IgD-negative memory B cell (primary cell): ENCODE results near the gene SEMG2. TPM values are rescaled to one million over a fixed set of nuclear protein-coding genes. Genes with fewer than 3 reads are reported as not detected.

Experiments
- H3K27ac Mint-ChIP-seq, 3 donors: one replicate each; pipeline ENCODE4 v1.8.0; 2020 to 2022; ENCODE audit warnings: mild to moderate bottlenecking in 3 of 3, mixed read lengths in 3 of 3, moderate library complexity in 1 of 3
- H3K27me3 Mint-ChIP-seq: one replicate; pipeline ENCODE4 v1.8.0; 2021; ENCODE audit warnings: mixed read lengths
- H3K36me3 Mint-ChIP-seq: one replicate; pipeline ENCODE4 v1.8.0; 2020; ENCODE audit warnings: mild to moderate bottlenecking, mixed read lengths
- H3K4me1 Mint-ChIP-seq, 3 donors: one replicate each; pipeline ENCODE4 v1.8.0; 2020 to 2022; ENCODE audit warnings: mixed read lengths in 3 of 3, mild to moderate bottlenecking in 1 of 3
- H3K4me3 Mint-ChIP-seq, 4 donors: one replicate each; pipeline ENCODE4 v1.8.0; 2020 to 2022; ENCODE audit warnings: mild to moderate bottlenecking in 4 of 4, mixed read lengths in 4 of 4, moderate library complexity in 3 of 4
- H3K9me3 Mint-ChIP-seq, 3 donors: one replicate each; pipeline ENCODE4 v1.8.0; 2020 to 2021; ENCODE audit warnings: mixed read lengths in 3 of 3, mild to moderate bottlenecking in 1 of 3
- polyA plus RNA-seq: library from polyadenylated mRNA; unstranded; fragments of 300-500 nt; fragmentation: Illumina TruSeq; gene quantifications from one replicate; pipeline ENCODE4 v1.2.3, GENCODE V29; 2021

The SEMG2 gene, protein sequence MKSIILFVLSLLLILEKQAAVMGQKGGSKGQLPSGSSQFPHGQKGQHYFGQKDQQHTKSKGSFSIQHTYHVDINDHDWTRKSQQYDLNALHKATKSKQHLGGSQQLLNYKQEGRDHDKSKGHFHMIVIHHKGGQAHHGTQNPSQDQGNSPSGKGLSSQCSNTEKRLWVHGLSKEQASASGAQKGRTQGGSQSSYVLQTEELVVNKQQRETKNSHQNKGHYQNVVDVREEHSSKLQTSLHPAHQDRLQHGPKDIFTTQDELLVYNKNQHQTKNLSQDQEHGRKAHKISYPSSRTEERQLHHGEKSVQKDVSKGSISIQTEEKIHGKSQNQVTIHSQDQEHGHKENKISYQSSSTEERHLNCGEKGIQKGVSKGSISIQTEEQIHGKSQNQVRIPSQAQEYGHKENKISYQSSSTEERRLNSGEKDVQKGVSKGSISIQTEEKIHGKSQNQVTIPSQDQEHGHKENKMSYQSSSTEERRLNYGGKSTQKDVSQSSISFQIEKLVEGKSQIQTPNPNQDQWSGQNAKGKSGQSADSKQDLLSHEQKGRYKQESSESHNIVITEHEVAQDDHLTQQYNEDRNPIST
- polyA plus RNA-seq = not detected

DNA sequence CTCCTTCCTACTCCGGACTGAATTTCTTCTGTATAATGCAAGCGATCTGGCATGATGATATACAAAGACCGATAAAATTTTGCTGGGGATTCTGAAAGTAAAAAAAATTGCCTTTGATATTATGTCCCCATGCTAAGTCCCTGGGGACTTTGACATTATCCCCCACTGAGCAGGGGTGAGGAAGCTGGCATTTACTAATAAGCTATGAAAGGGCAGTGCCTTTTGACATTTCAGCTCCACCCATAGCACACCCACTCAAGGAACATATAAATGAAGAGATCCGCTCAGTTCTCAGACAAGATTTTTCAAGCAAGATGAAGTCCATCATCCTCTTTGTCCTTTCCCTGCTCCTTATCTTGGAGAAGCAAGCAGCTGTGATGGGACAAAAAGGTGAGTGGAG is at the start of gene SEMG2:
Gene SEMG2, plus strand, starts transcription at position 298 of the 400 bp plus-strand sequence. Its CDS starts 17 bp downstream, at position 315.
- Mint-ChIP-seq H3K27me3 (peaks cover 8% of the 10 kb centered on the region), H3K9me3 (peaks cover 0 to 1% (median 0%) of the 10 kb centered on the region in 3 donors), H3K4me3 (no peak within 1 kb of the TSS), H3K36me3 (no peaks in the 10 kb centered on the region), H3K27ac (no peak within 1 kb of the TSS), H3K4me1 (no peaks in the 10 kb centered on the region)

DNA sequence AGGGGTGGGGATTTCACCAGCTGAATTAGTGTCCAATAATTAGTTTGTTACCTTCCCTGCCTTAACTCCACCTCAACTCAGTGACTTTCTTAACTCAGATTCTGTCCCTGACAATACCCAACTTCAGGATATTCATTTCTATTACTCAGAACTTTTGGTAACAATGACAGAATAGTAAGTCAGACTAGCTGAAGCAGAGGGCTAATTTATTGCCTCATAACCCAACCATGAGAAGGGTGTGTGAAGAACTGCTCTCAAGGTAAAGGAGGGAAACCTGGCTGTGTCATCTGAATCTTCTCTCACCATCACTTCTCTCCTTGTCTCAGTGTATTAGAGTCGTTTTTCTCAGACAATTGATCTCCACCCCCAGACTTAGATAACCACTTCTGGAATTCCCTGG is 47.7 kb upstream of the SEMG2 start:
- Mint-ChIP-seq H3K27ac (no peak overlapping the region), H3K9me3 (peaks cover 0 to 2% (median 0%) of the 10 kb centered on the region in 3 donors), H3K4me3 (no peak overlapping the region), H3K36me3 (no peaks in the 10 kb centered on the region), H3K27me3 (peaks cover 11% of the 10 kb centered on the region), H3K4me1 (no peaks in the 10 kb centered on the region)

GRCh38 chr20:45174434-45175364 is 46.5 kb upstream of the SEMG2 start, which contains the start of gene PI3:
PI3 (plus strand) TSS chr20:45174902; CDS start chr20:45174923, 21 bp downstream.
- H3K4me3 Mint-ChIP-seq = no peak within 1 kb of the TSS
- H3K27me3 Mint-ChIP-seq = peaks cover 10% of the 10 kb centered on the region
- peaks cover 0 to 2% (median 0%) of the 10 kb centered on the region in 3 donors for H3K9me3 Mint-ChIP-seq
- H3K36me3 Mint-ChIP-seq = no peaks in the 10 kb centered on the region
- H3K4me1 Mint-ChIP-seq = no peaks in the 10 kb centered on the region
- no peak within 1 kb of the TSS for H3K27ac Mint-ChIP-seq

DNA sequence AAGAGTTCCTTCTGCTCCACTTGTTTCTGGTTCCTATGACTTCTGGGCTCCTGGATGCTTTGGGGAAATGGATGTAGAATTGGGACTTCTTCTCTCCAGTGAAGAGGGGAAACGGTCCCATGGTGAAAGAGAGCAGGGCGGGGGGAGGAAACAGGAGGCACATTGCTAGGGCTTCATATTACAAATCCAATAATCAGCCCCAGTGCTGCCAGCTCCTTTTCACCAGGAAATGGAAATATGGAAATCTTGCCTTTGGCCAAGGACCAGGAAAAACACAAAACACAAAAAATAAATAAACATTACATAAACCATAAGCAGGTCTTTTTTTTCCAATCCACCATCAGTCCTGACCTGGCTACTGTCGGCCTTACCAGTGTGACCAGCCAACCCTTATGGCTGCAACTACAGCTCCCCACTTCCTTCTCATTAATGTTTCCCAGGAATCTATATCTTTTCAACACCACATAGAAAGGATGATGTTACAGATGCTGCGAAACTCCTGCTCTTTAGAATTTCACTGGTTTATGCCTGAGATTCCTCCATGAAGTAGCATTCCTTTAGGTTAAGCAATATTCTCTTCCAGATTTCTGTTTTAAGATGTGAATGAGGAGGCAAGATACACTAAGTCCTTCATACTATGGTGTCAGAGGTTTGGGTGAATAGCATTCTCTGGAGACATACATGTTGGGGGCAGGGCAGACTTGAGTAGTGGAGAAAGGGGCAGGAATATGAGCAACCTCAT is 44.5 kb upstream of the SEMG2 start:
- Mint-ChIP-seq H3K9me3 (no peaks in the 10 kb centered on the region), H3K4me1 (no peaks in the 10 kb centered on the region), H3K27ac (no peak overlapping the region), H3K4me3 (no peak overlapping the region), H3K27me3 (peaks cover 12% of the 10 kb centered on the region), H3K36me3 (no peaks in the 10 kb centered on the region)

DNA sequence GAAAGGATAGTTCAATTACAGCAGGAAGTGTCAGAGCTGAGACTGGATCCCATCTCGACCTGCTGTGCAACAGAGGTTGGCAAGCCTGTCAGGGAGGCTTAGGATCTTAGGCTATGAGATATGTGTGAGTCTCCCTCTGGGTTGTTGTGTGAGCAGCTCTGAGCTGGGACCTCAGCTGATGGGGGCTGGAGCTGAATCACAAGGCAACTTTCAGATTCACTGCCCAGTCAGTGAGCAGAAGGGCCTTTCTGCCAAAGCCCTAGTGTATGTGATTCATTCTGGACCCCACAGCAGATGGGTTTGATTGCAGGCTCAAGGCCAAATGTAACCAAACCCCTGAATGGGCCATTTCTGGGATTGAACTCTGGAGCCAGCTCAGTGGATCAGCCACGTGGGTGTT is 42.0 kb upstream of the SEMG2 start:
- Mint-ChIP-seq H3K4me1 (no peaks in the 10 kb centered on the region), H3K9me3 (no peaks in the 10 kb centered on the region), H3K36me3 (no peaks in the 10 kb centered on the region), H3K27ac (no peak overlapping the region), H3K27me3 (peaks cover 9% of the 10 kb centered on the region), H3K4me3 (no peak overlapping the region)

DNA sequence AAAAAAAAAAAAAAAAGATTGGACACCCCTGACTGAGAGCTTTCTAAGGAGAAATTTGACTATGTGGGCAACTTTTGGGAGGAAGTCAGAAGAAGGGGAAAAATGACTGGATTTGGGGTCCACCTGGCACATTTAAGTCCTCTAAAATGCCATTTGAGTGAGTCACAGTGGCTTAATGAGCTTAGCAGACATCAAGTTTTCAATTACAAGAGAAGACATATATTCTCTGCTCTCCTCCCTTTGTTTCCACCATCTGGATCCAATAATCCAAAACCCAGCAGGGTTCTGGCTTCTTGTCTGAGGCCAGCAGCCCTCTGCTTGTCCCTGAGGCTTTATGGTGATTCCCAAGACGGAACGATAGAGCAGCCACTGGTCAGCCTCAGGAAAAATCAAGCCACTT is 39.5 kb upstream of the SEMG2 start:
- Mint-ChIP-seq H3K36me3 (no peaks in the 10 kb centered on the region), H3K4me1 (no peaks in the 10 kb centered on the region), H3K4me3 (no peak overlapping the region), H3K9me3 (no peaks in the 10 kb centered on the region), H3K27ac (no peak overlapping the region), H3K27me3 (peaks cover 5% of the 10 kb centered on the region)

DNA sequence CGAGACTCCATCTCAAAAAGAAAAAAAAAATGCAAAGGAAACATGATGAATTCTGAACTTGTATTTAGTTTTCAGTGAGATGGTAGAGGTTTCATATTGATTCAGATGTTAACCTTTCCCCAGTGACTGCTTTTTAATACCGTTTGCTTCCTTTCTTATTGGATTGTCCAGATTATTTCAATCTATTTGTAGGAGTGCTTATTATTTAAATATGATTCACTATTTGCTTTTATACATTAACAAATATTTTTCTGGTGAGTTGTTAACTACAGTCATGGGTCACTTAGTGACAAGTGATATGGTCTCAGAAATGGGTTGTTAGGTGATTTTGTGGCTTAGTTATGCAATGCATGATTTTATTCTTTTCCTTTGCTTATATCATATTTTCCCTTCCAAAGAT is 38.1 kb upstream of the SEMG2 start:
- no peak overlapping the region for H3K27ac Mint-ChIP-seq
- H3K36me3 Mint-ChIP-seq = no peaks in the 10 kb centered on the region
- no peaks in the 10 kb centered on the region for H3K4me1 Mint-ChIP-seq
- peaks cover 4% of the 10 kb centered on the region for H3K27me3 Mint-ChIP-seq
- no peaks in the 10 kb centered on the region for H3K9me3 Mint-ChIP-seq
- H3K4me3 Mint-ChIP-seq = no peak overlapping the region

DNA sequence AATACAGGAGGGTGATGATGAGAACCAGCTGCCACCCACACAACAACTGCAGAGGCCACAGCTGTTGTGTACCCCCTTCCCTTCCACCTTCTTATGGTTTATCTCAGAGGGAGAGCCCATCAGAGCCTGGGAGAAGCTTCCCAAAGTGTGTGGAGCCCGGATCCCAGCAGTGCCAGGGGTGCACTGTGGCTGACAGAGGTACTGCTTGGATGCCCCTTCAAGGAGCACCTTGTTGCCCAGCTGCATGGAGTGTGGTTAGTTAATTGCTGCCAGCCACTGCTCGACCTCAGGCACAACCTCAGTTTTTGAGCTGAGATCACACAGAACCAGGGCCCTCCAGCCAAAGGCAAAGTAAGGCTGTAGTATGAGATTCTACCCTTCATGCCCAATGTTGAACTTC is 33.5 kb upstream of the SEMG2 start:
- no peak overlapping the region for H3K27ac Mint-ChIP-seq
- no peaks in the 10 kb centered on the region for H3K36me3 Mint-ChIP-seq
- H3K4me3 Mint-ChIP-seq = no peak overlapping the region
- no peaks in the 10 kb centered on the region for H3K9me3 Mint-ChIP-seq
- H3K27me3 Mint-ChIP-seq = peaks cover 2% of the 10 kb centered on the region
- H3K4me1 Mint-ChIP-seq = no peaks in the 10 kb centered on the region

- H3K9me3 Mint-ChIP-seq = no peaks in the 10 kb centered on the region
- no peaks in the 10 kb centered on the region for H3K4me1 Mint-ChIP-seq
- H3K27ac Mint-ChIP-seq = no peak overlapping the region
- H3K27me3 Mint-ChIP-seq = peaks cover 2% of the 10 kb centered on the region
- H3K4me3 Mint-ChIP-seq = no peak overlapping the region
- H3K36me3 Mint-ChIP-seq = no peaks in the 10 kb centered on the region
These were observed 32.0 kb upstream of the SEMG2 start for GRCh38 chr20:45189067-45189609.

DNA sequence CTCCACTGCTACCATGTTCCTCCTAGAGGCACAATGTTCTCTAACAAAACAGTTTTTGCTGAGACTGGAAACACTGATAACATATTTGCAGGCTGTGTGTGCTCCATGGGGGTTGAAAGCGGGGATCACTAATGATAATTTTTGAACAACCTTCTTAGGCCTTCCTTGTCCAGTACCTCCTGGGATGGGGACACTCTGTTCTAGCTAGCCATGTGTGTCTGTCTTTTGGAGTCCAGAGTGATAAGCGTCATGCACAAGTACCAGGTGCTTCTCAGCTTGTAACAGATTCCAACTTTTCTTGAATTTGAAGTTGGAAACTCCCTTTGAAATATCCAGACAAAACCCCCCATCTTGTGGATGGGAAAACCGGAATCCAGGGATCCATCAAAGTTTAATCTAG is 31.3 kb upstream of the SEMG2 start:
- no peak overlapping the region for H3K4me3 Mint-ChIP-seq
- no peaks in the 10 kb centered on the region for H3K36me3 Mint-ChIP-seq
- no peaks in the 10 kb centered on the region for H3K4me1 Mint-ChIP-seq
- no peak overlapping the region for H3K27ac Mint-ChIP-seq
- H3K27me3 Mint-ChIP-seq = peaks cover 2% of the 10 kb centered on the region
- no peaks in the 10 kb centered on the region for H3K9me3 Mint-ChIP-seq

GRCh38 chr20:45191926-45192325 is 29.2 kb upstream of the SEMG2 start:
- Mint-ChIP-seq H3K9me3 (peaks cover 0 to 3% (median 0%) of the 10 kb centered on the region in 3 donors), H3K27me3 (peaks cover 2% of the 10 kb centered on the region), H3K4me1 (no peaks in the 10 kb centered on the region), H3K36me3 (no peaks in the 10 kb centered on the region), H3K4me3 (no peak overlapping the region), H3K27ac (peak overlapping the region in 1 of 3 donors; percentile 67)

DNA sequence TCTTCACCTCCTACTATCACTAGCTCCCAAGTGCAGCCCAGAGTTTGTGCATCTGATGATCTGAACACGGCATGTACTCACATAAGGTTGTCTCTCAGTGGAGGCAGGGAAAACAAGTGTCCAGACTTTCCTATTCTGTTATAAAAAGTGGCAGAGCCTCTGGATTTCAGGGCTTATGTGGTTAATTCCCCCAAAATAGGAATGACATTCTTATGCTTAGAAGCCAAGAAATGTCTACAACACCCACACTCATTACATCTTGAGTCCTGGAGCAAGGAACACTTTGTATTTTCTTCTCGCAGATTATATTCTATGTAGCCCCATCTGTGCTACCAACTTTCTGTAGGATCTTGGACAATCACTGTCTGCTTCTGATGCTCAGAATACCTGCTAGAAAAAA is 27.8 kb upstream of the SEMG2 start:
- H3K27me3 Mint-ChIP-seq = no peaks in the 10 kb centered on the region
- H3K4me3 Mint-ChIP-seq = no peak overlapping the region
- H3K9me3 Mint-ChIP-seq = peaks cover 0 to 3% (median 0%) of the 10 kb centered on the region in 3 donors
- H3K36me3 Mint-ChIP-seq = no peaks in the 10 kb centered on the region
- H3K27ac Mint-ChIP-seq = no peak overlapping the region
- H3K4me1 Mint-ChIP-seq = no peaks in the 10 kb centered on the region

DNA sequence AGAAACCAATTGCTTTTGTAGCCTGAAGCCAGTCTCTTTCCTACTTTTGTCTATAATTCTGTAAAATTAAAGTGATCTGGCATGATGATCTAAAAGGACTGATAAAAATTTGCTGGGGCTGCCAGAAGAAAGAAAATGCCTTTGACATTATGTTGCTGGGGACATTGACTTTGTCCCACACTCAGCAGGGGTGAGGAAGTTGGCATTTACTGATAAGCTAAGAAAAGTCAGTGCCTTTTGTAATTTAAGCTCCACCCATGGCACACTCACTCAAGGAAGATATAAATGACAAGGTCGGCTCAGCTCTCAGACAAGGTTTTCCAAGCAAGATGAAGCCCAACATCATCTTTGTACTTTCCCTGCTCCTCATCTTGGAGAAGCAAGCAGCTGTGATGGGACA is 14.4 kb upstream of the SEMG2 start, which contains the start of gene SEMG1:
Gene SEMG1, plus strand, starts transcription at position 309 of the 400 bp plus-strand sequence. Its CDS starts 21 bp downstream, at position 330.
- no peak within 1 kb of the TSS for H3K27ac Mint-ChIP-seq
- H3K4me3 Mint-ChIP-seq = no peak within 1 kb of the TSS
- peaks cover 3 to 5% (median 4%) of the 10 kb centered on the region in 3 donors for H3K9me3 Mint-ChIP-seq
- no peaks in the 10 kb centered on the region for H3K4me1 Mint-ChIP-seq
- H3K27me3 Mint-ChIP-seq = peaks cover 11% of the 10 kb centered on the region
- no peaks in the 10 kb centered on the region for H3K36me3 Mint-ChIP-seq

- peaks cover 9% of the 10 kb centered on the region for H3K27me3 Mint-ChIP-seq
- H3K4me3 Mint-ChIP-seq = no peak overlapping the region
- H3K27ac Mint-ChIP-seq = no peak overlapping the region
- no peaks in the 10 kb centered on the region for H3K4me1 Mint-ChIP-seq
- no peaks in the 10 kb centered on the region for H3K36me3 Mint-ChIP-seq
- H3K9me3 Mint-ChIP-seq = no peaks in the 10 kb centered on the region
These were observed 11.2 kb upstream of the SEMG2 start for GRCh38 chr20:45209924-45210323.
